Right renal pelvis (tissue), 4 donors: ENCODE measurements around the gene RNF144A. TPM values are rescaled to one million over a fixed set of nuclear protein-coding genes. Genes with fewer than 3 reads are reported as not detected.

ENCODE experiments used
- DNase-seq, 4 donors: peaks; one replicate each; pipeline ENCODE4 v3.0.0-alpha.2; 2013; ENCODE audit warnings: low read depth in 4 of 4, low spot score in 3 of 4, missing footprints in 1 of 4
- polyA plus RNA-seq, 4 donors: library from polyadenylated mRNA; unstranded; fragments of 120-200 nt; gene quantifications; one replicate each; pipeline ENCODE4 v1.2.1, GENCODE V29; 2013; ENCODE audit not compliant: insufficient read length in 4 of 4

RNF144A gene
- polyA plus RNA-seq, 4 donors: 54.2 to 70.4 (median 66.3) TPM

DNA sequence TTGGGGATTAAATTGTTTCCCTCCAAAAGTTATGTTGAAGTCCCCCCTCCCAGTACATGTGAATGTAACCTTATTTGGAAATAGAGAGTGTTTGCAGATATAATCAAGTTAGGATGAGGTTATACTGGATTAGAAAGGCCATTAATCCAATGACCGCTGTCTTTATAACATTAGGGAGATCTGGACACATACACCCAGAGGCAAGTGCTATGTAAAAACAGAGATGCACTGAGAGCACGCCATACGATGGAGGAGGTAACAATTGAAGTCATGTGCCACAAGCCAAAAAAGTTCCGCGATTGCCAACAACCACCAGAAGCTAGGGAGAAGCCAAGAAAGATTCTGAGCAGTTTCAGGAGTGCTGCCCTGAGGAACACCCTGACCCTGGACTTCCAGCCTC lies 153.3 kb downstream of the RNF144A start:
- no peak for DNase-seq

DNA sequence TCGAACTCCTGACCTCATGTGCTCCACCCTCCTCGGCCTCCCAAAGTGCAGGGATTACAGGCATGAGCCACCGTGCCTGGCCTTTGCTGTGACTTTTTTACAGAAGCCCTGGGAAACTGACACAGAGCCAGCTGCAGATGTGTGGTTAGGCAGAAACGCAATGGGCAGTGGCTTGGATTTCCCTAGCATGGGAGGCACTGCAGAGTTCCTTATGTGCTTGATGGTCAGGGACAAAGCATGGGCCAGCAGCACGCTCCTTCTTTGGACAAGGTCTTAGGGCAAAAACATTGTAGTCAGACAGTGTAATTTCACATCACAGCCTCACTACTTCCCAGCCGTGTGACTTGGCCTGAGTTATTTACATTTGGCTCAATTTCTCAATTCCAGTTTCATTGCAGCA lies 153.9 kb downstream of the RNF144A start:
- no peak for DNase-seq

- DNase-seq: no peak
Measured at GRCh38 chr2:7071916-7072556, 154.8 kb downstream of the RNF144A start.

DNA sequence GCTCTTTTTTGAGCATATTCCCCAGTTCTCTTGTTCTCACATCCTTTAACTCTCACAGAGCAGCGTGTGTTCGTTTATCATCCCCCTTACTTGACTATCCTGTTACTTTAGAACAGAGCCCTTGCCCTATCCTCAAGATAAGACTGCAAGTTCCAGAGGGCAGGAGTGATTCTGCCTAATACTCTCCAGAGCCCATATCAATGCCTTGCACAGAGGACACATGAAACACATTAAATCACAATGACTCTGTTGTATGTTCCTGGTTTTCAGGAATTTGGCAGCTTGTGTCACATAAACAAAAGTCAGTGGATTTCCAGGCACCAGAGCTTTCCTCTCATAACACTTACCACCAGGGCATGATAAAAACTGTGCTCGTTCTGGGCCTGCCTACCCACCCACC lies 156.7 kb downstream of the RNF144A start:
- no peak for DNase-seq

DNA sequence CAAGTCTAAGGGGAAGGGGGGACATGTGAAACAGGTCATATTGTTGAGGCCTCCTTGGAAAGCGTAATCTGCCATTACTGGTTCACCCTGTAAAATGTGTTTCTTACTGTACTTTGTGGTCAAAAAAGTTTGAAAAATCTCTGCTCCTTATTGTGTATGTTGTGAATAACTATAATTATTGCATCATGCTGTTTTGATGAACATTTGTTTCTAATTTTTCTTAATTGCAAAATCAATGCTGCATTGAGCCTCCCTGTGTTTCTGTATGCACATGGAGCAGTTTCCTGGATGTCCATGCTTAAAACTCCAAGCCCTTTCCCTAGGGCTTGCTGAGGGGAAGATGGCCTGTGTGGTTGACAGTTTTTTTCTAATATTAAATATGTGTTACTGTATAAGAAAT lies 158.6 kb downstream of the RNF144A start:
- DNase-seq: no peak

DNA sequence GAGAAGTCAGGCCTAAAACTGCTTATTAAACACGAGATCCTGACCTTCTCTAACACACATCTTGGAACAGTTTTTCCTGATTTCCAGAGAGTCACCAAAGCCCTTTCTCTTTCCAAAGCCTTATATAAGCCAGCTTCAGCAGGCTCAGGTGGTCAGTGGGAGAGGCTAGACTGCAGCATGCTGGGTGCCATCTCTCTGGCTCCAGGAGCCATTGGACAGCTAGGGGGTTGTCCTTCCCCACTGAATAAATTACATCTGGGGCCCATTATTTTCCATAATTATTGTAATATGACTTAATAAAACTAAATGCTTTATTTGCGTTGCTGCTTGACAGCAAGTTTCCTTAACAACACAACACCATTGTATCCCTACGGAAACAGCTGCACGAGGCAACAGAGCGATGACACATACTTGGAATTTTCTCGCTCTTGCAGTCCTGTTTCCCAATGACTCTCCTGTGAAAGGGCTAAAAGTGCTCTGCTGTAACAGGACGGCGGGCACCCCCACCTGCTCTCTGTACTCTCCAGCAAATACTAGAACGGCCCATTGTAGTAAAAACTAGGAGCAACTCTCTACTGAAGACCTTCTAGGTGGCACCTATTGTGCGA lies 160.6 kb downstream of the RNF144A start:
- DNase-seq: no peak

DNA sequence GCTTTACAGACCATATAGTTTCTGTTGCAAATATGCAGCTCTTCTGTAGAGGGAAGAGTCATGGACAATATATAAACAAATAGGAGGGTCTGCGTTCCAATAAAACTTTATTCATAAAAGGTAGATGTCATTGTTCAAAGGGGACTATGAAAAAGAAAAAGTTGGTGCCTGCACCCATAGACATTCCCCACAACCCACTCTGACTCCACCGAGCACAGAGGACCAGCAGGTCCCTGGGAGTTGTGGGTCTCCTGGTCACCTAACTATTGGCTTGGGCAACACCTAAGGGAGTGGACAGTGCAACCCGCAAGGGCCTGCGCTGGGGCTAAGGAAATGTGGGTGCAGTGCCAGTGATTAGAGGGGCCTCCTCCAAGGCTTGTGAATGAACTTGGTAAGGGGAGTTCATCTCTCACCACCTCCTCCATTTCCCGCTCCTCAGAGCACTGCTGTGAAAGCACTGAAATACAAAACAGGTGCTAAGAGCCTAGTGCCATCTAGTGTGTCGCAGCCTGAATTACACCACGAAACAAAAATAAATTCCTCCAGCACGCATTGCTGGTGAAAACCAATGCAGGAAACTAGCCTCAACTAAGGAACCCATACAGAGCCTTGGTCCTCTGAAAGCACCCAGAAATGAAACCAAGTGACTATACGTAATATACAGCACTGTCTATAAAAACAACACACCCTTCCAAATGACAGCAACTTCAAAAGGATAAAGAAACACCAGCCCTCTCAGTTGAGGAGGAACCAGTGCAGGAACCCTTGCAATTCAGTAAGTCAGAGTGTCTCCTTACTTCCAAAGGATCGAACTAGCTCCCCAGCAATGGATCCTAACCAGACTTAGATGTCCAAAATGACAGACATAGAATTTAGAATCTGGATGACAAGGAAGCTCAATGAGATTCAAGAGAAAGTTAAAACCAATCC lies 166.6 kb downstream of the RNF144A start:
- no peak for DNase-seq

GRCh38 chr2:7084601-7085000 lies 167.4 kb downstream of the RNF144A start:
- DNase-seq: no peak

DNA sequence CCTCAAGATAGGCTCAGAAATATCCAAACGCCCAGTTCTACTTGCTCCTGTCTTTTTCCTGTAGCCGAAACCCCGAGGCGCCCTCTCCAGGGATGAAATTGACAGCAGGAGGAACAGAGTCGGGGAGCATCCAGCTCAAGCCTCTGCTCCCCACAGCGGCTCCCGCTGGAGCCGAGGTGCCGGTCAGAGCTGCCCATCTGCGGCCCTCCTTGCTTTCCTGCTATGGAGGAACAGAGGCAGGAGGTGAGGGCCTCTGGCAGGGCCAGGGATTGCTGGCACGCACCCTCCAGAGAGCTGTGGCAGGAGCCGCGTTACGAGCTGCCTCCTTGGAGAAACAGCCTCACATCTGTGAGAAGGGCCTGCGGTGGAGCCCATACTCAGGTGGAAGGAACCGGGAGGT lies 172.1 kb downstream of the RNF144A start:
- DNase-seq: no peak

- no peak for DNase-seq
Measured at GRCh38 chr2:7089898-7090510, 172.8 kb downstream of the RNF144A start.

- DNase-seq: no peak
Measured at GRCh38 chr2:7093376-7093775, 176.2 kb downstream of the RNF144A start.

Other genes starting within 250 kb of the RNF144A start
- gene CMPK2, start 51.5 kb upstream of the RNF144A start, polyA plus RNA-seq: 1 to 10 TPM; 3.3 to 5.5 (median 4.4) TPM
- gene RSAD2, start 39.6 kb upstream of the RNF144A start, polyA plus RNA-seq: 1 to 10 TPM; 2.9 to 5.1 (median 3.6) TPM